Thyroid gland (tissue), 4 donors: ENCODE data around the gene TUBA1B. TPM values are rescaled to one million over a fixed set of nuclear protein-coding genes. Genes with fewer than 3 reads are reported as not detected.
"Not testable (repeated sequence)": the region's sequence is repeated elsewhere in the genome, so short reads cannot be mapped to it uniquely, and the experiment has no call there.

Experiments used
- DNase-seq, 2 donors: peaks; one replicate each; pipeline ENCODE4 v3.0.0-alpha.2; 2019
- H3K27ac ChIP-seq, 3 donors: fragments of 200-600 bp; sonication (generic); 1 replicate in 2 of 3; 2 replicates in 1 of 3; pipeline ENCODE4 v1.5.1; 2016 to 2019; ENCODE audit warnings: mild to moderate bottlenecking in 1 of 3, moderate library complexity in 1 of 3
- H3K27me3 ChIP-seq: fragments of 200-600 bp; sonication (generic); one replicate; pipeline ENCODE4 v1.5.1; 2019
- H3K36me3 ChIP-seq, 2 donors: fragments of 200-600 bp; sonication (generic); one replicate each; pipeline ENCODE4 v1.5.1; 2016 to 2019
- H3K4me1 ChIP-seq, 2 donors: fragments of 200-600 bp; sonication (generic); one replicate each; pipeline ENCODE4 v1.5.1; 2017 to 2019
- H3K4me3 ChIP-seq, 3 donors: fragments of 200-600 bp; sonication (generic); replicated peaks in 1 of 3; 1 replicate in 2 of 3; 2 replicates in 1 of 3; pipeline ENCODE4 v1.5.1; 2016; ENCODE audit warnings: mild to moderate bottlenecking in 1 of 3
- H3K9me3 ChIP-seq: fragments of 200-600 bp; sonication (generic); one replicate; pipeline ENCODE4 v1.5.1; 2017
- POLR2A ChIP-seq, 2 donors: fragments of 450-650 bp; IDR thresholded peaks; one replicate each; pipeline ENCODE4 v1.6.1; 2017; ENCODE audit warnings: antibody characterized with exemption in 2 of 2, mild to moderate bottlenecking in 2 of 2, moderate library complexity in 1 of 2
- WGBS, 2 donors: methylation state at CpG; one replicate each; pipeline ENCODE4 v1.1.5; 2017; 5-methylcytosine and 5-hydroxymethylcytosine counted together
- intact Hi-C: fragments of 100-400 bp; cut with DNase I; formaldehyde crosslinking; loops from one replicate; pipeline ENCODE4 v1.15.1; 2023
- total RNA-seq, 4 donors: library from RNA; depleted of rRNA; stranded (reverse); fragments of >200 nt; gene quantifications; one replicate each; pipeline ENCODE4 v1.2.3, GENCODE V29; 2016
- TF ChIP-seq, protein P1 (sequence below), 6 experiments: fragments of 200-600 bp in 3 of 6; fragments of 450-650 bp in 3 of 6; sonication (generic) in 3 of 6; IDR thresholded peaks; one replicate each; pipeline ENCODE4 v1.5.1; 2016 to 2019; ENCODE audit warnings: antibody characterized with exemption in 6 of 6, mild to moderate bottlenecking in 2 of 6, inconsistent platforms in 1 of 6, moderate library complexity in 1 of 6

The TUBA1B gene
- total RNA-seq, 4 donors from 2014 or later = 284 to 653 (median 477) TPM

DNA sequence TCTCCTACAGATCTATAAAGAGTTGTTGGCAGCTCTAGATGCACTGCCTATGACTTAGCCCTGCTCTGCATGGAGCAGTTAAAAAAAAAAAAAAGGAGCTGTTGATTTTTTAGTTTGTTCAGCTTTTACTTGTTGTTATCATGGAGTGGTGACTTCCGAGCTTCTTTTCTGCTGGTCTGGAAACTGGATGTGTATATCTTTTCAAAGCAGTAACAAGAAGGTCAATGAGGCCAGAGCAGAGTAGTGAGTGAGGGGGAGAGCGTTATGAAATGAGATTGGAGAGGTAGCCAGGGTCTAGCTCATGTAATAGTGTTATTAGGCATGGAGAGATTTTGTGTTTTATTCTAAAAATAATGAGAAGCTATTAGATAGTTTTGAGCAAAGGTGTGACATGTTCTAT is 13.2 kb upstream of the TUBA1B start:
- intact Hi-C loops = no loop called here

DNA sequence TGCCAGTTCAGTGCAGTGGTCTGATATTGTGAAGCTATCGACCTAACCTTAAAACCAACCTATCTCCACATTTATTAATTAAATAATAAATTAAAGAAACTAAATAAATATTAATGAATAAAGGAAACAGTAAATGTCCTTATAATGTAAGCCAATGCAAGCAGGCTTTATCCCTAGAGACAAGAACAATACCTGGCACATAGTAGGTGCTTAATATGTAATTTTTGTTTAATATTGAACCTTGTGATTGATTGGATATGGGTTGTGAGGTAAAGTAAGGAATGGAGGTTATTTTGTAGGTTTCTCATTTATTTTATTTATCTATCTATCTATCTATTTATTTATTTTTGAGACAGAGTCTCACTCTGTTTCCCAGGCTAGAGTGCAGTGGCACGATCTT is 7.8 kb upstream of the TUBA1B start:
- Histone ChIP-seq H3K4me1 (no peaks in the 10 kb centered on the region), H3K27ac (no peak overlapping the region), H3K9me3 (no peaks in the 10 kb centered on the region), H3K27me3 (no peaks in the 10 kb centered on the region), H3K4me3 (no peak overlapping the region), H3K36me3 (no peaks in the 10 kb centered on the region)
- WGBS, 2 donors = 88 to 94% methylated on average over 2 of the region's 2 CpGs
- no peak for DNase-seq
- TF ChIP-seq, protein P1, sequence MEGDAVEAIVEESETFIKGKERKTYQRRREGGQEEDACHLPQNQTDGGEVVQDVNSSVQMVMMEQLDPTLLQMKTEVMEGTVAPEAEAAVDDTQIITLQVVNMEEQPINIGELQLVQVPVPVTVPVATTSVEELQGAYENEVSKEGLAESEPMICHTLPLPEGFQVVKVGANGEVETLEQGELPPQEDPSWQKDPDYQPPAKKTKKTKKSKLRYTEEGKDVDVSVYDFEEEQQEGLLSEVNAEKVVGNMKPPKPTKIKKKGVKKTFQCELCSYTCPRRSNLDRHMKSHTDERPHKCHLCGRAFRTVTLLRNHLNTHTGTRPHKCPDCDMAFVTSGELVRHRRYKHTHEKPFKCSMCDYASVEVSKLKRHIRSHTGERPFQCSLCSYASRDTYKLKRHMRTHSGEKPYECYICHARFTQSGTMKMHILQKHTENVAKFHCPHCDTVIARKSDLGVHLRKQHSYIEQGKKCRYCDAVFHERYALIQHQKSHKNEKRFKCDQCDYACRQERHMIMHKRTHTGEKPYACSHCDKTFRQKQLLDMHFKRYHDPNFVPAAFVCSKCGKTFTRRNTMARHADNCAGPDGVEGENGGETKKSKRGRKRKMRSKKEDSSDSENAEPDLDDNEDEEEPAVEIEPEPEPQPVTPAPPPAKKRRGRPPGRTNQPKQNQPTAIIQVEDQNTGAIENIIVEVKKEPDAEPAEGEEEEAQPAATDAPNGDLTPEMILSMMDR (IDR thresholded peaks at IDR 0.05) = no peak
- TF ChIP-seq POLR2A (IDR thresholded peaks at IDR 0.05) = no peak
- intact Hi-C loops = loop anchor here (10.0 kb wide), 1 partner anchor 96 kb away; no protein-coding TSS in a partner anchor

More for the DNA sequence above, 13.2 kb upstream of the TUBA1B start:
- no peak for DNase-seq
- Histone ChIP-seq H3K4me3 (no peak overlapping the region), H3K27ac (no peak overlapping the region), H3K4me1 (no peaks in the 10 kb centered on the region), H3K36me3 (no peaks in the 10 kb centered on the region), H3K9me3 (no peaks in the 10 kb centered on the region), H3K27me3 (no peaks in the 10 kb centered on the region)
- 69 to 73% methylated on average over 2 of the region's 2 CpGs for WGBS, 2 donors
- no peak for TF ChIP-seq POLR2A (IDR thresholded peaks at IDR 0.05)
- TF ChIP-seq, protein P1 (IDR thresholded peaks at IDR 0.05) = no peak

DNA sequence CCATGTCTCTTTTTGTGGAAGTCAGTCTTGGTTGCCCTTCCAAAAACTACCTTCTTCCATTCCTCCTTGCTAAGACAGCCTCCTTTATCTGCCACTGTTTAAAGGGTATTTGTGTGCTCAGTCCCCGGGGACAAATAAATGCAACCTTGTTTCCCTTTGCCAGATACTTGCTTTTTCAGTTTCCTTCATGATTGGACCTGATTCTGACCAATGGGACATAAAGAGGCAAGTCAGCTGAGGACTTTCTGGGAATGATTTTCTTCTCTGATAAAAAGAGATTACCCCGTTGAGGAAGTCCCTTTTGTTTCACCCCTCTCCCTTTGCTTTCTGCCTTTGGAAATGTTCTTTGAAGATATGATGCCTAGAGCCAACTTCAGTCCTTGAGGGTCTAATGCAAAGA is 7.4 kb upstream of the TUBA1B start:
- Histone ChIP-seq H3K9me3 (no peaks in the 10 kb centered on the region), H3K27me3 (no peaks in the 10 kb centered on the region), H3K4me1 (no peaks in the 10 kb centered on the region), H3K36me3 (no peaks in the 10 kb centered on the region), H3K4me3 (no peak overlapping the region), H3K27ac (no peak overlapping the region)
- no peak for DNase-seq
- TF ChIP-seq, protein P1 (IDR thresholded peaks at IDR 0.05) = no peak
- TF ChIP-seq POLR2A (IDR thresholded peaks at IDR 0.05) = no peak
- intact Hi-C loops = loop anchor here (10.0 kb wide), 1 partner anchor 96 kb away; no protein-coding TSS in a partner anchor
- 49 to 59% methylated on average over 2 of the region's 2 CpGs for WGBS, 2 donors

DNA sequence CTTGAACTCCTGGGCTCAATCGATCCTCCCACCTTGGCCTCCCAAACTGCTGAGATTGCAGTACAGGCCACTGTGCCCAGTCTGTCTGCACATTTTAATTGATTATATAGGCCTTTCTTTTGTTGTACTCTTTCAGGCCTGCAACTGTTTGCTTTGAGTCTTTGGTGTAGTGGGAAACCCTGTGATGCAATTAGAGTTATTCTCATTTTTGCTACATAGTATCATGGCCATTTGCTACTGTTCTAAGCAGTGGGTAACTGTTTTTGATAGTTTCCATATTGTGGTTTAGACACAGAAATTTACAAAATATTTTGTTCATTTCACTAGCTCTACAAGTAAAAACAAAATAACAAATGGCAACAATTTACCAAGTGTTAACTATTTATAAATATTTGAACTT is 6.3 kb upstream of the TUBA1B start:
- intact Hi-C loops = loop anchor here (10.0 kb wide), 1 partner anchor 97 kb away; no protein-coding TSS in a partner anchor
- TF ChIP-seq, protein P1 (IDR thresholded peaks at IDR 0.05) = no peak
- no peak for TF ChIP-seq POLR2A (IDR thresholded peaks at IDR 0.05)
- Histone ChIP-seq H3K27ac (no peak overlapping the region), H3K36me3 (no peaks in the 10 kb centered on the region), H3K4me3 (no peak overlapping the region), H3K9me3 (no peaks in the 10 kb centered on the region), H3K27me3 (no peaks in the 10 kb centered on the region), H3K4me1 (peaks cover 0 to under 1% of the 10 kb centered on the region in 2 donors)
- 90 to 96% methylated on average over 1 of the region's 1 CpG for WGBS, 2 donors
- DNase-seq = no peak

DNA sequence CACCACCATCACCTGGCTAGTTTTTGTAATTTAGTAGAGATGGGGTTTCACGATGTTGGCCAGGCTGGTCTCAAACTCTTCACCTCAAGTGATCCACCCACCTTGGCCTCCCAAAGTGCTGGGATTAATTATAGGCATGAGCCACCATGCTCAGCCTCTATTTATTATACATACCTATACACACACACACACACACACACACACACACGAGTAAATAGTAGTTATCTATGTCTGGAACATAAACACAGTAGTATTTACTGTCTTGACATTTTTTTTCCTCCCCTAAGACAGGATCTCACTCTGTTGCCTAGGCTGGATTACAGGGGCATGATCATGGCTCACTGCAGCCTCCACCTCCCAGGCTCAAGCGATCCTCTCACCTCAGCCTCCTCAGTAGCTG is 5.8 kb upstream of the TUBA1B start:
- H3K36me3 ChIP-seq, H3K4me3 ChIP-seq, H3K4me1 ChIP-seq, H3K27me3 ChIP-seq, H3K9me3 ChIP-seq, H3K27ac ChIP-seq, DNase-seq: not testable (repeated sequence)
- intact Hi-C loops = loop anchor here (10.0 kb wide), 1 partner anchor 98 kb away; no protein-coding TSS in a partner anchor
- WGBS, 2 donors = 94 to 97% methylated on average over 3 of the region's 3 CpGs
